Measurements from ENCODE around the gene GTF2H1. TPM values are rescaled to one million over a fixed set of nuclear protein-coding genes. Genes with fewer than 3 reads are reported as not detected.

Gene GTF2H1
- total RNA-seq, 2 donors from 2014 or later = 34.8 to 89.0 TPM

DNA sequence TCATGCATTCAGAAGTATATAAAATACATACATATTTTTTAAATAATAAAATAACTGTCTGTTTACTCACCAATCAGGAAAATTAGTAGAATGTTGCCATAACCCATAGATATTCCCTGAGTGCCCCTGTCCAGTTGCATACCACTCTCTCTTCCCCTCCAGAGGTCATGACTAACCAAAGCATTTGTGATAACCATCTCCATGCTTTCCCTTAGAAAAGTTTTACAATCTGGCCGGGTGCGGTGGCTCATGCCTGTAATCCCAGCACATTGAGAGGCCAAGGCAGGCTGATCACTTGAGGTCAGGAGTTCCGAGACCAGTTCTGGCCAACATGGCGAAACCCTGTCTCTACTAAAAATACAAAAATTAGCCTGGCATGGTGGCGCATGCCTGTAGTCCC, 38.8 kb downstream of the GTF2H1 start:
- DNase-seq (ENCODE audit: low spot score) = no peak
- intact Hi-C loops (cut with DNase I) = no loop called here
- H3K36me3 ChIP-seq = peaks cover 11 to 18% of the 10 kb centered on the region in 2 donors
- H3K27me3 ChIP-seq (replicated peaks; ENCODE audit: insufficient read depth) = no peaks in the 10 kb centered on the region
- no peak overlapping the region for H3K27ac ChIP-seq
- WGBS = 90% methylated on average over 5 of the region's 5 CpGs
- H3K4me3 ChIP-seq = no peak overlapping the region
- H3K4me1 ChIP-seq (replicated peaks) = no peaks in the 10 kb centered on the region
- TF ChIP-seq, protein P1, sequence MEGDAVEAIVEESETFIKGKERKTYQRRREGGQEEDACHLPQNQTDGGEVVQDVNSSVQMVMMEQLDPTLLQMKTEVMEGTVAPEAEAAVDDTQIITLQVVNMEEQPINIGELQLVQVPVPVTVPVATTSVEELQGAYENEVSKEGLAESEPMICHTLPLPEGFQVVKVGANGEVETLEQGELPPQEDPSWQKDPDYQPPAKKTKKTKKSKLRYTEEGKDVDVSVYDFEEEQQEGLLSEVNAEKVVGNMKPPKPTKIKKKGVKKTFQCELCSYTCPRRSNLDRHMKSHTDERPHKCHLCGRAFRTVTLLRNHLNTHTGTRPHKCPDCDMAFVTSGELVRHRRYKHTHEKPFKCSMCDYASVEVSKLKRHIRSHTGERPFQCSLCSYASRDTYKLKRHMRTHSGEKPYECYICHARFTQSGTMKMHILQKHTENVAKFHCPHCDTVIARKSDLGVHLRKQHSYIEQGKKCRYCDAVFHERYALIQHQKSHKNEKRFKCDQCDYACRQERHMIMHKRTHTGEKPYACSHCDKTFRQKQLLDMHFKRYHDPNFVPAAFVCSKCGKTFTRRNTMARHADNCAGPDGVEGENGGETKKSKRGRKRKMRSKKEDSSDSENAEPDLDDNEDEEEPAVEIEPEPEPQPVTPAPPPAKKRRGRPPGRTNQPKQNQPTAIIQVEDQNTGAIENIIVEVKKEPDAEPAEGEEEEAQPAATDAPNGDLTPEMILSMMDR (IDR thresholded peaks at IDR 0.05) = no peak
- TF ChIP-seq POLR2AphosphoS5 (IDR thresholded peaks at IDR 0.05) (no peak), POLR2A (IDR thresholded peaks at IDR 0.05) (no peak)
- H3K9me3 ChIP-seq = no peaks in the 10 kb centered on the region

DNA sequence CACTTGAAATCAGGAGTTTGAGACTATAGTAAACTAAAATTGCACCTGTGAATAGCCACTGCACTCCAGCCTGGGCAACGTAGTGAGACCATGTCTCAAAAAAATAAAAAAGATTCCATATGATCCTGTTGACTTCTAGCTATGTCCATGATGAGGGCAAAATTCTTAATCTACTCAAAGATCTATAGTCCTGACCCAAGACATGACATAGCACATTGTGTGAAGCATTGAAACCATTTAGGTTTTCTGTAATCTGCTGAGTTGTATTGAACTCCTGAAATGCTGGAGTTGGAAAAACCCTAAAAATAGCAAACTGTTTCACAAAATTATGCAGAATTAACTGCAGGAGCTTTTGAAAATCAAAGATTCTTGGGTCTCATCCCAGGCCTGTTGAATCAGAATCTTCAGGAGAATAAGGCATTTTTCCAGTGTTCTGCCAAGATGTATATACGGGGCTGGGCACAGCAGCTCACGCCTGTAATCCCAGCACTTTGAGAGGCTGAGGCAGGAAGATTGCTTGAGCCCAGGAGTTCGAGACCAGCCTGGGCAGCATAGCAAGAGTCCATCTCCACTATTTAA, 42.2 kb downstream of the GTF2H1 start:
- Histone ChIP-seq H3K4me1 (replicated peaks) (no peaks in the 10 kb centered on the region), H3K9me3 (no peaks in the 10 kb centered on the region), H3K4me3 (no peak overlapping the region), H3K27me3 (replicated peaks; ENCODE audit: insufficient read depth) (no peaks in the 10 kb centered on the region), H3K36me3 (peaks cover 10 to 11% of the 10 kb centered on the region in 2 donors), H3K27ac (no peak overlapping the region)
- TF ChIP-seq, protein P1 (IDR thresholded peaks at IDR 0.05) = no peak
- TF ChIP-seq POLR2AphosphoS5 (IDR thresholded peaks at IDR 0.05) (no peak), POLR2A (IDR thresholded peaks at IDR 0.05) (no peak)
- WGBS = 78% methylated on average over 4 of the region's 4 CpGs
- intact Hi-C loops (cut with DNase I) = no loop called here
- no peak for DNase-seq (ENCODE audit: low spot score)

DNA sequence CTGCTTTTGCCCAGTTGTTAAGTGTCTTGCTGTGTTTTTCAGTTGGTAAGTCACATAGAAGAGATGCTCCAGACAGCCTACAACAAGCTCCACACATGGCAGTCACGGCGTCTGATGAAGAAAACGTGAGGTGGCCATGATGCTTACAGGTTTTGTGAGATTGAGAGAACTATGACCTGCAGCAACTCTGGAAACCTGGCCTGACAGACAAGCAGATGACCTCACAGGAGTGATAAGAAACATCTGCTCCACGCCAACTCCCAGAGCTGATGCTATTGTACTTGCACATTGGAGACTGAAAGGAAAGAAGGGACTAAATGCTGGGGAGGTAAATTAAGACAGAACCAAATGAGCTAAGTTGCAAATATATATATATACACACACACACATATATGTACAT, 43.4 kb downstream of the GTF2H1 start:
- TF ChIP-seq POLR2AphosphoS5 (IDR thresholded peaks at IDR 0.05) (no peak), POLR2A (IDR thresholded peaks at IDR 0.05) (no peak)
- TF ChIP-seq, protein P1 (IDR thresholded peaks at IDR 0.05) = no peak
- Histone ChIP-seq H3K9me3 (no peaks in the 10 kb centered on the region), H3K4me3 (no peak overlapping the region), H3K27me3 (replicated peaks; ENCODE audit: insufficient read depth) (no peaks in the 10 kb centered on the region), H3K4me1 (replicated peaks) (no peaks in the 10 kb centered on the region), H3K27ac (no peak overlapping the region), H3K36me3 (peaks cover 4 to 11% of the 10 kb centered on the region in 2 donors)
- WGBS = 97% methylated on average over 4 of the region's 4 CpGs
- DNase-seq (ENCODE audit: low spot score) = no peak
- intact Hi-C loops (cut with DNase I) = no loop called here

DNA sequence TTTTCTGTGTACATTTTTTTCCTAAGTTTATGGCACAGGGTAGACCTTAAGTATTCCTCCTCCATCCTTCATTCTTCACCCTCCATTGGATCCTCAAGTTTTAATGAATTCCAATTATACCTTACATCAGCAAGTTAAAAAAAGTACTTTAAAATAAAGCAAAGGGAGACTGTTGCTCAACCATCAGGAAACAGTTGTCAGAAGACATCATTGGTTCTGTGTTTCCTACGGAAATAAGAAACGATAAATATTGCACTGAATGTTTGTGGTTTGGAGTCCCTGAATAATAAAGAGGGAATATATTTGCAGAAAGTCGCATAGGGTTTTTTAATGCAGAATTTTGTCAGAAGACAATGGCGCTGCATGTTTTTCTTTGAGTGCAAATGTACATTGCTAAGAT, 43.9 kb downstream of the GTF2H1 start:
- DNase-seq (ENCODE audit: low spot score) = no peak
- H3K27ac ChIP-seq = no peak overlapping the region
- 89% methylated on average over 4 of the region's 4 CpGs for WGBS
- peaks cover 4 to 6% of the 10 kb centered on the region in 2 donors for H3K36me3 ChIP-seq
- no peaks in the 10 kb centered on the region for H3K4me1 ChIP-seq (replicated peaks)
- H3K4me3 ChIP-seq = no peak overlapping the region
- intact Hi-C loops (cut with DNase I) = no loop called here
- H3K9me3 ChIP-seq = no peaks in the 10 kb centered on the region
- H3K27me3 ChIP-seq (replicated peaks; ENCODE audit: insufficient read depth) = no peaks in the 10 kb centered on the region
- no peak for TF ChIP-seq POLR2AphosphoS5 (IDR thresholded peaks at IDR 0.05)

DNA sequence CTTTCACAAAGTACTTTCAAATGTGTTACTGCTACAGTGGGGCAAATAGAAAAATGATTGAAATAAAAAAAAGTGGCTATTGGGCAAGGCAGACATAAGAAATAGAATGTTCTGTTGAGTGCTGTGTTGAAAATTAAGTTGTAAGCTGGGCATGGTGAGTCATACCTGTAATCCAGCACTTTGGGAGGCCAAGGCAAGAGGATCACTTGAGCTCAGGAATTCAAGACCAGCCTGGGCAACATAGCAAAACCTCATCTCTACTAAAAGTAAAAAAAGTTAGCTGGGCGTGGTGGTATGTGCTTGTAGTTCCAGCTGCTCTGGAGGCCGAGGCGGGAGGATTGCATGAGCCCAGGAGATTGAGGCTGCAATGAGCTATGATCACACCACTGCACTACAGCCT, 45.1 kb downstream of the GTF2H1 start:
- TF ChIP-seq POLR2A (IDR thresholded peaks at IDR 0.05) (no peak), POLR2AphosphoS5 (IDR thresholded peaks at IDR 0.05) (no peak)
- TF ChIP-seq, protein P1 (IDR thresholded peaks at IDR 0.05) = no peak
- Histone ChIP-seq H3K36me3 (peaks cover 4% of the 10 kb centered on the region in 2 donors), H3K4me3 (no peak overlapping the region), H3K4me1 (replicated peaks) (no peaks in the 10 kb centered on the region), H3K9me3 (no peaks in the 10 kb centered on the region), H3K27me3 (replicated peaks; ENCODE audit: insufficient read depth) (no peaks in the 10 kb centered on the region), H3K27ac (no peak overlapping the region)
- no peak for DNase-seq (ENCODE audit: low spot score)
- intact Hi-C loops (cut with DNase I) = no loop called here
- WGBS = 86% methylated on average over 3 of the region's 3 CpGs
